Prostate gland (tissue), 2 donors: ENCODE measurements around the gene TRPM4.

Experiments used
- POLR2AphosphoS5 ChIP-seq: sonication (generic); formaldehyde crosslinking; IDR thresholded peaks from one replicate; pipeline ENCODE4 v1.6.1; 2017; ENCODE audit warnings: antibody characterized with exemption
- TF ChIP-seq, protein P1 (sequence below), 4 experiments: fragments of 200-600 bp in 2 of 4; fragments of 450-650 bp in 2 of 4; sonication (generic) in 2 of 4; IDR thresholded peaks; 1 replicate in 3 of 4; 2 replicates in 1 of 4; pipeline ENCODE4 v1.5.1; 2016 to 2019; ENCODE audit warnings: antibody characterized with exemption in 4 of 4, mild to moderate bottlenecking in 2 of 4, moderate library complexity in 2 of 4

DNA sequence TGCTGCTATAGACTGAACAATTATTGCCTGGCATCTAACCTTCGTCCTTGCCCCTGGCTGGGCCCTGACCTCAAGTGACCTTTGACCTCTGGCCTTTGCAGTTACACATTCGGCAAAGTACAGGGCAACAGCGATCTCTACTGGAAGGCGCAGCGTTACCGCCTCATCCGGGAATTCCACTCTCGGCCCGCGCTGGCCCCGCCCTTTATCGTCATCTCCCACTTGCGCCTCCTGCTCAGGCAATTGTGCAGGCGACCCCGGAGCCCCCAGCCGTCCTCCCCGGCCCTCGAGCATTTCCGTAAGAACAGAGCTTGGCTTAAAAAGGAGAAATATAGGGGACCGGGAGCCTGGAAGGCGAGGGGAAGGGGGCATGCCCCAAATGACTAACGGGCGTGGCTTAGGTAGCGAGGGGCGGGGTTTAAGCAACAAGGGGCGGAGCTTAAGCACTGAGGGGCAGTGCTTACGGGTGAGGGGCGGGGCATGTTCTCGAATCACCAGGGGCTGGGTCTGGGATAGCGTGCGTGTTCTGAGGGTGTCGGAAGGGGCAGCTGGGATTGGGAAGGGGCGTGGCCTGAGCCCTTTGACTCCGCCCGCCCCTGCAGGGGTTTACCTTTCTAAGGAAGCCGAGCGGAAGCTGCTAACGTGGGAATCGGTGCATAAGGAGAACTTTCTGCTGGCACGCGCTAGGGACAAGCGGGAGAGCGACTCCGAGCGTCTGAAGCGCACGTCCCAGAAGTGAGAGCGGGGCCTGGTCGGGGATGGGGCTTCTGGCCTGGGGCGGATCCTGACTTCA lies 52.7 kb downstream of the TRPM4 start:
- TF ChIP-seq POLR2AphosphoS5, result no peak
- TF ChIP-seq, protein P1, sequence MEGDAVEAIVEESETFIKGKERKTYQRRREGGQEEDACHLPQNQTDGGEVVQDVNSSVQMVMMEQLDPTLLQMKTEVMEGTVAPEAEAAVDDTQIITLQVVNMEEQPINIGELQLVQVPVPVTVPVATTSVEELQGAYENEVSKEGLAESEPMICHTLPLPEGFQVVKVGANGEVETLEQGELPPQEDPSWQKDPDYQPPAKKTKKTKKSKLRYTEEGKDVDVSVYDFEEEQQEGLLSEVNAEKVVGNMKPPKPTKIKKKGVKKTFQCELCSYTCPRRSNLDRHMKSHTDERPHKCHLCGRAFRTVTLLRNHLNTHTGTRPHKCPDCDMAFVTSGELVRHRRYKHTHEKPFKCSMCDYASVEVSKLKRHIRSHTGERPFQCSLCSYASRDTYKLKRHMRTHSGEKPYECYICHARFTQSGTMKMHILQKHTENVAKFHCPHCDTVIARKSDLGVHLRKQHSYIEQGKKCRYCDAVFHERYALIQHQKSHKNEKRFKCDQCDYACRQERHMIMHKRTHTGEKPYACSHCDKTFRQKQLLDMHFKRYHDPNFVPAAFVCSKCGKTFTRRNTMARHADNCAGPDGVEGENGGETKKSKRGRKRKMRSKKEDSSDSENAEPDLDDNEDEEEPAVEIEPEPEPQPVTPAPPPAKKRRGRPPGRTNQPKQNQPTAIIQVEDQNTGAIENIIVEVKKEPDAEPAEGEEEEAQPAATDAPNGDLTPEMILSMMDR (IDR thresholded peaks at IDR 0.05), result no peak
